Keratinocyte (primary cell): ENCODE data around the gene PCED1A.

Experiments used
- CTCF ChIP-seq, 3 experiments: IDR thresholded peaks in 1 of 3; conservative IDR thresholded peaks in 1 of 3; optimal IDR thresholded peaks in 1 of 3; 2 replicates in 2 of 3; 3 replicates in 1 of 3; pipeline versions ENCODE3 to v1.5.1; 2011; ENCODE audit warnings: low read length in 3 of 3, mild to moderate bottlenecking in 3 of 3, moderate library complexity in 2 of 3, control low read depth in 1 of 3, inconsistent platforms in 1 of 3; ENCODE audit not compliant: insufficient read depth in 2 of 3; ENCODE audit errors: extremely low read depth in 1 of 3
- EZH2 ChIP-seq: IDR thresholded peaks from one replicate; pipeline ENCODE4 v1.6.1; 2012; ENCODE audit warnings: inconsistent platforms, mild to moderate bottlenecking, low read length, moderate library complexity

GRCh38 chr20:2796011-2796660 is 44.3 kb downstream of the PCED1A start:
- no peak for TF ChIP-seq EZH2
- no peak for TF ChIP-seq CTCF (optimal IDR thresholded peaks at IDR 0.05 in 1 of 3, IDR thresholded peaks at IDR 0.05 in 1 of 3, conservative IDR thresholded peaks at IDR 0.05 in 1 of 3; ENCODE audit: extremely low read depth in 1 of 3, insufficient read depth in 2 of 3, low read length in 3 of 3)
